ENCODE results near the gene PACS2.

- TF ChIP-seq ARID4B (CRISPR knock-in tag; IDR thresholded peaks at IDR 0.05; ENCODE audit: borderline replicate concordance) (no peak), MAX (CRISPR knock-in tag; IDR thresholded peaks at IDR 0.05) (no peak), PREB (CRISPR knock-in tag; IDR thresholded peaks at IDR 0.05; ENCODE audit: borderline replicate concordance) (no peak), FOXJ3 (CRISPR knock-in tag; IDR thresholded peaks at IDR 0.05; ENCODE audit: borderline replicate concordance) (no peak), JUN (CRISPR knock-in tag; IDR thresholded peaks at IDR 0.05) (no peak), TCF7 (CRISPR knock-in tag; IDR thresholded peaks at IDR 0.05; ENCODE audit: low read depth) (no peak), ATF6 (CRISPR knock-in tag; IDR thresholded peaks at IDR 0.05) (no peak), NFE2L1 (CRISPR knock-in tag; IDR thresholded peaks at IDR 0.05) (no peak), ELF4 (CRISPR knock-in tag; IDR thresholded peaks at IDR 0.05; ENCODE audit: low read depth) (no peak), ESRRA (CRISPR knock-in tag; IDR thresholded peaks at IDR 0.05; ENCODE audit: borderline replicate concordance) (no peak)
- TF ChIP-seq, protein P1, sequence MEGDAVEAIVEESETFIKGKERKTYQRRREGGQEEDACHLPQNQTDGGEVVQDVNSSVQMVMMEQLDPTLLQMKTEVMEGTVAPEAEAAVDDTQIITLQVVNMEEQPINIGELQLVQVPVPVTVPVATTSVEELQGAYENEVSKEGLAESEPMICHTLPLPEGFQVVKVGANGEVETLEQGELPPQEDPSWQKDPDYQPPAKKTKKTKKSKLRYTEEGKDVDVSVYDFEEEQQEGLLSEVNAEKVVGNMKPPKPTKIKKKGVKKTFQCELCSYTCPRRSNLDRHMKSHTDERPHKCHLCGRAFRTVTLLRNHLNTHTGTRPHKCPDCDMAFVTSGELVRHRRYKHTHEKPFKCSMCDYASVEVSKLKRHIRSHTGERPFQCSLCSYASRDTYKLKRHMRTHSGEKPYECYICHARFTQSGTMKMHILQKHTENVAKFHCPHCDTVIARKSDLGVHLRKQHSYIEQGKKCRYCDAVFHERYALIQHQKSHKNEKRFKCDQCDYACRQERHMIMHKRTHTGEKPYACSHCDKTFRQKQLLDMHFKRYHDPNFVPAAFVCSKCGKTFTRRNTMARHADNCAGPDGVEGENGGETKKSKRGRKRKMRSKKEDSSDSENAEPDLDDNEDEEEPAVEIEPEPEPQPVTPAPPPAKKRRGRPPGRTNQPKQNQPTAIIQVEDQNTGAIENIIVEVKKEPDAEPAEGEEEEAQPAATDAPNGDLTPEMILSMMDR (IDR thresholded peaks at IDR 0.05) = no peak
- TF ChIP-seq, protein P2, sequence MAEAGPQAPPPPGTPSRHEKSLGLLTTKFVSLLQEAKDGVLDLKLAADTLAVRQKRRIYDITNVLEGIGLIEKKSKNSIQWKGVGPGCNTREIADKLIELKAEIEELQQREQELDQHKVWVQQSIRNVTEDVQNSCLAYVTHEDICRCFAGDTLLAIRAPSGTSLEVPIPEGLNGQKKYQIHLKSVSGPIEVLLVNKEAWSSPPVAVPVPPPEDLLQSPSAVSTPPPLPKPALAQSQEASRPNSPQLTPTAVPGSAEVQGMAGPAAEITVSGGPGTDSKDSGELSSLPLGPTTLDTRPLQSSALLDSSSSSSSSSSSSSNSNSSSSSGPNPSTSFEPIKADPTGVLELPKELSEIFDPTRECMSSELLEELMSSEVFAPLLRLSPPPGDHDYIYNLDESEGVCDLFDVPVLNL (CRISPR knock-in tag; IDR thresholded peaks at IDR 0.05; ENCODE audit: borderline replicate concordance, low read depth) = no peak
These were observed 17.9 kb downstream of the PACS2 start for GRCh38 chr14:105332350-105332874.
